ENCODE measurements around the gene GIPC2. TPM values are rescaled to one million over a fixed set of nuclear protein-coding genes. Genes with fewer than 3 reads are reported as not detected.

Gene GIPC2
- total and polyA plus RNA-seq, 2 donors, result 2.5 to 4.4 TPM

DNA sequence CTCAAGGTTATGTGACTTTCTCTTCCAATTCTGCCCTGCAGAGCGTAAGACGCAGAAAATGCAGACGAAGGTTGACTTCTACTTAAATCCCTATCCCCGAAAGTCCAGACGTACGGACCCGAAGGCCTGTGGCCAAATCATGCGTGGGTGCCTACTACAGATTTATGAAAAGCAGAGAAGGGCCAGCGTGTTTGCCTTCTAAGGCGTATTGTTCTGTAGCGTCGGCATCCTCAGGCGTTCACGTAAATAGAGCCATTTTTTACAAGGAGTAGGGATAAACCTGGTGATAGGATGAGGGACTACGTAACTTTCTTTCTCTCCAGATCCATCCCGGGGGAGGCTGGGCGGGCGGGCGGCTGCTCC is 222 bp upstream of the GIPC2 start:
- Histone ChIP-seq H3K4me3 (ENCODE audit: low read depth, low read length) (peak overlapping the region; percentile 56), H3K27ac (ENCODE audit: low read depth) (no peak overlapping the region), H3K4me1 (ENCODE audit: insufficient read depth) (no peaks in the 10 kb centered on the region), H3K36me3 (ENCODE audit: insufficient read depth) (no peaks in the 10 kb centered on the region)
- WGBS, result 42% methylated on average over 19 of the region's 19 CpGs
- DNase-seq (ENCODE audit: extremely low spot score), result no peak

DNA sequence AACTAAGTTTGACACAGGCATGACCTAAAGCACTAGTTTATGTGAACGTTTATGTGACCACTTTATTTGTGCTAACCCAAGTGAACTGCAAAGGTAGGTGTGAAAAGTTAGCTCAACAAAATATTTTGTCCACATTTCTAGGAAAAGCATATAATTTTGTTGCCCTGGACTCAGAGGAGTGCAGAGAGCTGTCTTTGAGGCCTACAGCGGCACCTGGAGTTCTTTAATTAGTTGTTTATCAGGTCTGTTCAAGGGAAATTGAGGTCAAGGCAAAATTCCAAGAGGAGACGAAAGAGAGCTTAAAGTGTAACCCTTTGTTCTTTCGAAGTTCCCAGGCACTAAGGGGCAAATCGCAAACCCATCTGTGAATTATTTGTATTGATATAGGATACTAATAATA is 1.3 kb downstream of the GIPC2 start:
- WGBS, result 66% methylated on average over 5 of the region's 5 CpGs
- Histone ChIP-seq H3K36me3 (ENCODE audit: insufficient read depth) (no peaks in the 10 kb centered on the region), H3K27ac (ENCODE audit: low read depth) (no peak overlapping the region), H3K4me3 (ENCODE audit: low read depth, low read length) (no peak overlapping the region), H3K4me1 (ENCODE audit: insufficient read depth) (no peaks in the 10 kb centered on the region)
- DNase-seq (ENCODE audit: extremely low spot score), result no peak

DNA sequence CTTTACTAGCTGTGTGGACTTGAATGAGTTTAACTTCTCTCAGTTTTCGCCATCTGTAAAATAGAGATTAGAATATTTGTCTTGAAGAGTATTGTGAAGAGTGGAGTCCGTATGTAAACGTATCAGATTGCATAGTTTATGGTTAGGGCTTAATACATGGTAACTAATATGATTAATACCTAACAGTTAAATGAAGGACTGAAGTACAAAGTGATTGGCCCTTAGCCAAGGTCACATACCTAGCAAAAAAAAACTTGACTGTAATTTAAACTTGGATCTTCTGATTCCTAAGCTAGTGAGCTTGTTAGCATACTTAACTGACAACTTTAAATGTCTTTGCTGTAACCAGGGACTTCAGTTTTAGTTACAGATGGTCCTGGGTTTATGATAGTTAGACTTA is 1.9 kb downstream of the GIPC2 start:
- H3K4me1 ChIP-seq (ENCODE audit: insufficient read depth), result no peaks in the 10 kb centered on the region
- no peak overlapping the region for H3K27ac ChIP-seq (ENCODE audit: low read depth)
- DNase-seq (ENCODE audit: extremely low spot score), result no peak
- H3K36me3 ChIP-seq (ENCODE audit: insufficient read depth), result no peaks in the 10 kb centered on the region
- WGBS, result 87% methylated on average over 3 of the region's 3 CpGs
- H3K4me3 ChIP-seq (ENCODE audit: low read depth, low read length), result no peak overlapping the region

DNA sequence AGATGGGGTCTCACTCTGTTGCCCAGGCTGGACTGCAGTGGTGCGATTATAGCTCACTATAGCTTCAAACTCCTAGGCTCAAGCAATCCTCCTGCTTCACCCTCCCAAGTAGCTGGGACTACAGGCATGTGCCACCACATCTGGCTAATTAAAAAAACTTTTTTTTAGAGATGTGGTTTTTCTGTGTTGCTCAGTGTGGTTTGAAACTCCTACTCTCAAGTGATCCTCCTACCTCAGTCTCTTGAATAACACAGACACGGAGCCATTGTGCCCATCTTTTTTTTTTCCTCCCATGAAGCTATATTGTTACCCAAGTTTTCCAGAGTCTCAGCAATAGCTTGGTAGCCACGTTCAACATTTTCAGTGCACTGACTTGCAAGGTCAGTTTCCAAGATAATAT is 2.7 kb downstream of the GIPC2 start:
- no peaks in the 10 kb centered on the region for H3K36me3 ChIP-seq (ENCODE audit: insufficient read depth)
- H3K4me1 ChIP-seq (ENCODE audit: insufficient read depth), result no peaks in the 10 kb centered on the region
- no peak overlapping the region for H3K4me3 ChIP-seq (ENCODE audit: low read depth, low read length)
- H3K27ac ChIP-seq (ENCODE audit: low read depth), result no peak overlapping the region
- no peak for DNase-seq (ENCODE audit: extremely low spot score)
- WGBS, result 90% methylated on average over 3 of the region's 3 CpGs

DNA sequence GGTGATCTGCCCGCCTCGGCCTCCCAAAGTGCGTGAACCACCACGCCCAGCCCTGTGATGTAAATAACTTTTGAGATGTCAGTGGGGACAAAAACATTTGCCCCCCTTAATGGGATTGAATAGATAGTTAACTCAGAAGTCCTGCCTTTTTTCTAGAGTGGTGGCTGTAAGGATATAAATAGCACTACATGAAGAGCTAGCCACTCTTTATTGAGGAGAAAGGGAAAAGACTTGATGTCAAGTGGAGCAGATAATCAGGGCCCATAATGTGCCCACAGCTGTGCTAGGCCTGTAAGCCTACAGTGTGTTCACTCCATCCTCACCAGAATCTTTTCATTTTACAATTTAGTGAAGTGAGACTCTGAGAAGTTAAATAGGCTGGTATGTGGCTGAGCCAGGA is 3.6 kb downstream of the GIPC2 start:
- no peak overlapping the region for H3K27ac ChIP-seq (ENCODE audit: low read depth)
- WGBS, result 96% methylated on average over 4 of the region's 4 CpGs
- H3K36me3 ChIP-seq (ENCODE audit: insufficient read depth), result no peaks in the 10 kb centered on the region
- H3K4me3 ChIP-seq (ENCODE audit: low read depth, low read length), result no peak overlapping the region
- no peak for DNase-seq (ENCODE audit: extremely low spot score)
- H3K4me1 ChIP-seq (ENCODE audit: insufficient read depth), result no peaks in the 10 kb centered on the region

DNA sequence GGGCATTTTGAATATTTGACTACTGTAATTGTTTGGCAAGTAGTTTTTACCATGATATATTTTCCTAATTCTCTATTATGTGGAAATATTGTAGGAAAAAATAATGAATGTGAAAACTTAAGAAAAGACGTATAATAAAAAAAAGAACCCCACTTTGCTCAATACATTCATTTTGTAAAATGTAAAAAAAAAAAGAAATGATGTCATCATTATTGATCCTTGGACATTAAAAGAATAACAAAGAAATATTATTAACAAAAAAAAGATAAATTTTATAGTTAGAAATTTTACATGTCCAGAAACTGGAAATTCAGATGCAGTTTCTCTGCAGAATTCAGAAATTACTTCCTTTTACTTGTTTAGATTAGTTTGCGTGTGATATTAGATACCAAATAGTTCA is 5.2 kb downstream of the GIPC2 start:
- no peak for DNase-seq (ENCODE audit: extremely low spot score)
- Histone ChIP-seq H3K36me3 (ENCODE audit: insufficient read depth) (no peaks in the 10 kb centered on the region), H3K4me3 (ENCODE audit: low read depth, low read length) (no peak overlapping the region), H3K4me1 (ENCODE audit: insufficient read depth) (no peaks in the 10 kb centered on the region), H3K27ac (ENCODE audit: low read depth) (no peak overlapping the region)
- WGBS, result 94% methylated on average over 2 of the region's 2 CpGs

DNA sequence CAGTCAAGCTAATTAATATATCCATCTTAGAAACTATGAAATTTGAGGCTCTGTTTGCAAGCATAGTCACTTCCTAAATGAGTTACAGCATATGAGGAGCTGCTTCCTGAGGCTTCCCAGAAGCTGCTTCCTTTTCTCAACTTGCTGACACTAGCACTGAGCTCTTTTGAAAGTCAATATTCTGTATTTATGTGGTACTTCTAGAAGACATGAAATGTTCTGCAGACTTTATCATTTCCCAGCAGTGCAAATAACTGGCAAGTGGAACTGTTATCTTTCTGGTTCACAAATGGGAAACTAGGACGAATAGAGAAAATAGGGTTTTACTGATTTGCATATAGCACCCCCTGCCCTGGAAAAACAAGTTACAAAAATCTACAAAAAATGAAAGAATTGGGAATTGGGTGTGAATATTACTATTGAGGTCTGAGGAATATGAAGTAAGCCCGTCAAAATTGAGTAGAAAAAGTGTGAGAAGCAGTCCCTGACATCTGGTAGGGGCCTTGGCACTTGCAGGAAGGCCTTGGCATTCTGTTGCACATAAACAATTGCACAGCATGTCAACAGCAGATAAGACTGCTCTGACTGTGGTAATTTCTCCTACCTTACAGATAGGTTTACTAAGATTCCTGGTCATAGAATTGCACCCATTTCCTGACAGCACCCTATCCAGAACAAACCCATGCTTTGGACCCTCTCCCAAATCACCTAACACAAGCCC is 7.1 kb downstream of the GIPC2 start:
- DNase-seq (ENCODE audit: extremely low spot score), result no peak
- Histone ChIP-seq H3K36me3 (ENCODE audit: insufficient read depth) (no peaks in the 10 kb centered on the region), H3K27ac (ENCODE audit: low read depth) (no peak overlapping the region), H3K4me1 (ENCODE audit: insufficient read depth) (no peaks in the 10 kb centered on the region), H3K4me3 (ENCODE audit: low read depth, low read length) (no peak overlapping the region)
- 70% methylated on average over 2 of the region's 2 CpGs for WGBS

DNA sequence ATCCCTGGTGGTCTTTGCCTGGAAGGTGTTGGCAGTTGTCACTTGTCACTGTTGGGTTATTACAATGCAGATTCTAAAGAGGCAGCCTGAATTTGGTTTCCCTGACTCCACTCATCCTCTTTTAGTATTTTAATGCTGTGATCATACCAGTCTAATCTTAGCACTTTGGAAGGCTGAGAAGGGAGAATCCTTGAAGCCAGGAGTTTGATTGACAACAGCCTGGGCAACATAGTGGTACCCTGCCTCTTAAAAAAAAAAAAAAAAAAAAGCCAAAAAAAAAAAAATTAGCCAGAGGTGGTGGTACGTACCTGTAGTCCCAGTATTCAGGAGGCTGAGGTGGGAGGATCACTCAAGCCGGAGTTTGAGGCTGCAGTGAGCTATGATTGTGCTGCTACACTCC is 7.7 kb downstream of the GIPC2 start:
- Histone ChIP-seq H3K27ac (ENCODE audit: low read depth) (no peak overlapping the region), H3K4me1 (ENCODE audit: insufficient read depth) (no peaks in the 10 kb centered on the region), H3K36me3 (ENCODE audit: insufficient read depth) (no peaks in the 10 kb centered on the region), H3K4me3 (ENCODE audit: low read depth, low read length) (no peak overlapping the region)
- WGBS, result 99% methylated on average over 2 of the region's 2 CpGs
- DNase-seq (ENCODE audit: extremely low spot score), result no peak

DNA sequence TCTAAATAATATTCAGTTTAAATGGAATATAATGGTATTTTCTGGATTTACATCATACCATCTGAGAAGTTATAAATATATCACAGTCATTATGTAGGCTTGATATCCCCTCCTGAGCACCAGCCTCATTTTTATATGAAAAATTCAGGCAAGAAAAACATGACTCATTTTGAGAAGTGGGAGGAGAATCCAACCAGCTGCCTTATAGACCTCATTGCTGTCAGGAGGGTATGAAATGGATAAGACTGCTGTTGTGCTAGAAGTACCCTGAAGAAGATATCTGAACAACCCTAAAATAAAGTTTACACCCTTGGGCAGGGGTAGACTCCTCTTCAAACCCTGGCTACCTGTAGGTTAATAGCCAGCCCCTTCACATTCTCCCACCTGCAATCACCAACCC is 8.8 kb downstream of the GIPC2 start:
- DNase-seq (ENCODE audit: extremely low spot score), result no peak

DNA sequence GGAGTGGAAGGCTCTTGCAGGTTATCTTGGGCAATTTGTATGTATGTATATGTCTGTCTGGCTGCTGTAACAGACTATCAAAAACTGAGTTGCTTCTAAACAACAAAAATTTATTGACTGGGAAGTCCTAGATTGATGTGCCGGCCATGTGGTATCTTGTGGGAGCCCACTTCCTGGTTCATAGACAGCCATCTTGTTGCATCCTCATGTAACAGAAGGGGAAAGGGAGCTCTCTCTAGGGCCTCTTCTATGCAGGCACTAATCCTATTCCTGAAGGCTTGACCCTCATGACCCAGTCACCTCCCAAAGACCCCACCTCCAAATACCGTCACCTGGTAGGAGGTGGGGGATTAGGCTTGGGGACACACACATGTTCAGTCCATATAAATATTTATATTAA is 9.2 kb downstream of the GIPC2 start:
- no peak for DNase-seq (ENCODE audit: extremely low spot score)
- Histone ChIP-seq H3K4me1 (ENCODE audit: insufficient read depth) (no peaks in the 10 kb centered on the region), H3K36me3 (ENCODE audit: insufficient read depth) (no peaks in the 10 kb centered on the region), H3K4me3 (ENCODE audit: low read depth, low read length) (no peak overlapping the region), H3K27ac (ENCODE audit: low read depth) (no peak overlapping the region)
- 89% methylated on average over 2 of the region's 2 CpGs for WGBS

More for the DNA sequence above, 8.8 kb downstream of the GIPC2 start:
- Histone ChIP-seq H3K36me3 (ENCODE audit: insufficient read depth) (no peaks in the 10 kb centered on the region), H3K4me3 (ENCODE audit: low read depth, low read length) (no peak overlapping the region), H3K4me1 (ENCODE audit: insufficient read depth) (no peaks in the 10 kb centered on the region), H3K27ac (ENCODE audit: low read depth) (no peak overlapping the region)

DNA sequence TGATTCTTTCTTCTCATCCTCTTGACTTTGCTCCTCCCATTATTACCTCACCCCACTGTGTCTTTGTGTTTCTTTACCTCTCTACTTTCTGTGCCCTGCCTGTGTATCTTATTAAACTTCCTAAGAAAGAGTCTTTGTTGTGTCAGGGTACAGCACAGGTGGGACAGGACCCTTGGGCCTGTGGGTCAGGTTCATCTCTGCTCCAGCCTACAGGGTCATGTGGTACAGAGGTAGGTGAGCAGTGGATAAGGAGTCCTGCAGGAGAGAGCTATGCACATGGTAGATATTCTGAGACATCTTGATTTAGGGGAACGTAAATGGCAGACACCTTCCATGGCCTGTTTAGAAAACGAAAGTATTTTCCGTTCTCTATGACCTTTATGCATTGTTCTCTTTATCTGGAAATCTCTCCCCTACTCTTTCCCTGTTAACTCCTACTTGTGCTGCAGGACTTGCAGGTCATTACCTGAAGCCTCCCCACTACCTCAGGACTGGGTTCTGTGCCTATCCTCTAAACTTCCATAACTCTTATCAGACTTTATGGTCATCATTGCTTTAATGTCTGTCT is 9.9 kb downstream of the GIPC2 start:
- WGBS, result 82% methylated on average over 3 of the region's 3 CpGs
- DNase-seq (ENCODE audit: extremely low spot score), result no peak
- H3K27ac ChIP-seq (ENCODE audit: low read depth), result no peak overlapping the region
- no peaks in the 10 kb centered on the region for H3K4me1 ChIP-seq (ENCODE audit: insufficient read depth)
- H3K4me3 ChIP-seq (ENCODE audit: low read depth, low read length), result no peak overlapping the region
- H3K36me3 ChIP-seq (ENCODE audit: insufficient read depth), result no peaks in the 10 kb centered on the region

DNA sequence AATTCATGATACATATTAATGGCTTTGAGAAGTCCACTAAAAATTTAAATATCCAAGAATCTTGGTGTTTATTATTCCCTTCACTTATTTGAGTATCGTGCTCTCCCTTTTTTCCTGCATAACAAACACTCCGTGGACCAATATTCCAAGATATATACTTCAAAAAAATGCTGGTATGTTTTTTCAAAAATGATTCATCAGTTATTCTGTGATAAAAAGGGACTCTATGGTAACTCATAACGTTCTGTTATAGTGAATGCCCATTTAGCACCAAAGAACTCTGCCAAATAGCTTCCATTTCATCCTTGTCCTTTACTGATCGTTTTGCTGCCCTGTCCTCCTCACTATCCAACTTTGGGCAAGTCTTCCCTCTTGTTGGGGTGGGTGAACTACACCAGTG is 12.9 kb downstream of the GIPC2 start:
- WGBS, result 76% methylated on average over 4 of the region's 4 CpGs
- Histone ChIP-seq H3K4me1 (ENCODE audit: insufficient read depth) (no peaks in the 10 kb centered on the region), H3K27ac (ENCODE audit: low read depth) (no peak overlapping the region), H3K36me3 (ENCODE audit: insufficient read depth) (no peaks in the 10 kb centered on the region), H3K4me3 (ENCODE audit: low read depth, low read length) (no peak overlapping the region)
- DNase-seq (ENCODE audit: extremely low spot score), result no peak

DNA sequence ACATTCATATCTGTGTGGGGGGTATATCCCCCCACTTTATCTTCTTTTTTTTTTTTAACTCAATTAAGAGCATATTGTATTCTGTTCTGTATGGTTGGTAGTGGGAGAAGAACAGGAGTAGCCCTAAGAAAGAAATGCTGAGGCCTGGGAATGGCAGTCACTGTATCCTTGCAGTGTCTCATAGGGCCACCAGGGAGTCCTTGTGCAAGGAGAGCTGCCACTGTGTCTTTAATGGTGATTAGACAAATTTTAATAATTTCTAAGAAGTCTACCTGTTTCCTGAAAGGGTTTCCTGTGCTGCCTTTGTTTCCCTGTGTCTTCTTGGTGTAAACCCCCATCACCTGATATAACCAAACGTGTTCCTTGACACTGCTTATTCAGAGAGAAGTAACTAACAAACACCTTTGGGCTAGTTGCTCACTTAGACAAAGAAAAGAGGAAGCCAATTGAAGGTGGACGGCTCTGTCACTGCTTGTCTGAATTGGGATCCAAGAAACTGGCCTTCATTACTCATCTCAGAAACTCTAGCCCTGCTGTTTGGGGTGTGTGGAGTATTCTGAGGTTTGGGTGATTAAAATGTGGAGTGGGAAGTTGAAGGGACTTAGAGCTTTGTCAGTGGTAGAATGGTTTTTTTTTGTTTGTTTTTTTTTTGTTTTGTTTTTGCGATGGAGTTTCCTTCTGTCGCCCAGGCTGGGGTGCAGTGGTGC is 15.2 kb downstream of the GIPC2 start:
- 93% methylated on average over 4 of the region's 4 CpGs for WGBS
- no peak for DNase-seq (ENCODE audit: extremely low spot score)
- Histone ChIP-seq H3K4me3 (ENCODE audit: low read depth, low read length) (no peak overlapping the region), H3K27ac (ENCODE audit: low read depth) (no peak overlapping the region), H3K36me3 (ENCODE audit: insufficient read depth) (no peaks in the 10 kb centered on the region), H3K4me1 (ENCODE audit: insufficient read depth) (no peaks in the 10 kb centered on the region)

DNA sequence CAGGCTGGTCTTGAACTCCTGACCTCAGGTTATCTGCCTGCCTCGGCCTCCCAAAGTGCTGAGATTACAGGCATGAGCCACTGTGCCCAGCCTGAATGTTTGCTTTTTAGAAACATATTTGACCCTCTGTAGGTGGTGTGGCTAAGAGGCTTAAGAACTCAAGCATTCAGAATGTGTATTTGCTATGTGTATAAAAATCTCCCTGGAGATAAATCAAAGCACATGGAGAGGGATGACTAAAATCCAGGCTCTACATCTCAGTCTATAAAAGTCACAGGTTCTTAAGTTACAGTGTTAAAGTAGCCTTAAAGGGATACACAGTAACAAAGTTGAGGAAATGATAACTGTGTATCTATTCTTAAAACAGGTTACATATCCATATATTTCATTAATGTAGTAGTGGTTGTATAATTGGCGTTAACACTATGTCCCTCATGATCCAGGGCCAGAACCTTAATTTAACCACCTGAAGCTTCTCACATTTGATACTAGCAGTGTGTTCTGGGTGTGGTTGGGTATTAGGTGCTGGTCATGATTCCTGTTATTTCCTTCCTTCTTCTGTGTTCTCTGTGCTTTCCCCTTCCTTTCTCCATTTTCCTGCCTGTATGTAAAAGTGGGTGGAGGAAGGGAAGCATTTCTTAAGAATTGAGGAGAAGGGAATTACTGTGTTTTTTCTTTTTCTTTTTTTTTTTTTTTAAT is 16.2 kb downstream of the GIPC2 start:
- H3K36me3 ChIP-seq (ENCODE audit: insufficient read depth), result no peaks in the 10 kb centered on the region

More for the DNA sequence above, 16.2 kb downstream of the GIPC2 start:
- Histone ChIP-seq H3K27ac (ENCODE audit: low read depth) (no peak overlapping the region), H3K4me1 (ENCODE audit: insufficient read depth) (no peaks in the 10 kb centered on the region), H3K4me3 (ENCODE audit: low read depth, low read length) (no peak overlapping the region)
- WGBS, result 44% methylated on average over 2 of the region's 2 CpGs
- no peak for DNase-seq (ENCODE audit: extremely low spot score)
